HCT116 (cell line): ENCODE data around the gene OR52A1.

Source experiments
- CEBPB ChIP-seq: IDR thresholded peaks from 2 replicates; pipeline ENCODE4 v1.6.1; 2012; ENCODE audit warnings: low read depth
- EZH2 ChIP-seq: fragments of 200-600 bp; sonication (generic); IDR thresholded peaks from 2 replicates; pipeline ENCODE4 v1.6.1; 2017; ENCODE audit warnings: antibody characterized with exemption, mixed run types
- EZH2phosphoT487 ChIP-seq: fragments of 200-600 bp; IDR thresholded peaks from 2 replicates; pipeline ENCODE4 v1.6.1; 2018; ENCODE audit warnings: antibody characterized with exemption, borderline replicate concordance
- FOSL1 ChIP-seq: IDR thresholded peaks from 2 replicates; pipeline ENCODE4 v1.6.1; 2012; ENCODE audit warnings: low read depth
- JUND ChIP-seq: IDR thresholded peaks from 2 replicates; pipeline ENCODE4 v1.6.1; 2012
- POLR2AphosphoS5 ChIP-seq: IDR thresholded peaks from 2 replicates; pipeline ENCODE4 v1.6.1; 2011; ENCODE audit warnings: mild to moderate bottlenecking, low read depth, low read length, moderate library complexity
- RAD21 ChIP-seq: IDR thresholded peaks from 2 replicates; pipeline ENCODE4 v1.6.1; 2012; ENCODE audit warnings: low read depth, mild to moderate bottlenecking
- TF ChIP-seq, protein P1 (sequence below), 3 experiments: fragments of 200-600 bp in 1 of 3; sonication (generic) in 1 of 3; IDR thresholded peaks in 2 of 3; conservative IDR thresholded peaks in 1 of 3; 2 replicates each; pipeline ENCODE4 v1.5.1; 2012 to 2017; ENCODE audit warnings: low read depth in 2 of 3, low read length in 2 of 3, antibody characterized with exemption in 1 of 3, borderline replicate concordance in 1 of 3, control low read depth in 1 of 3, mild to moderate bottlenecking in 1 of 3, mixed read lengths in 1 of 3, mixed run types in 1 of 3, moderate library complexity in 1 of 3; ENCODE audit not compliant: insufficient read depth in 1 of 3
- TF ChIP-seq, protein P2 (sequence below): IDR thresholded peaks from 2 replicates; pipeline ENCODE4 v1.6.1; 2012; ENCODE audit warnings: low read depth

DNA sequence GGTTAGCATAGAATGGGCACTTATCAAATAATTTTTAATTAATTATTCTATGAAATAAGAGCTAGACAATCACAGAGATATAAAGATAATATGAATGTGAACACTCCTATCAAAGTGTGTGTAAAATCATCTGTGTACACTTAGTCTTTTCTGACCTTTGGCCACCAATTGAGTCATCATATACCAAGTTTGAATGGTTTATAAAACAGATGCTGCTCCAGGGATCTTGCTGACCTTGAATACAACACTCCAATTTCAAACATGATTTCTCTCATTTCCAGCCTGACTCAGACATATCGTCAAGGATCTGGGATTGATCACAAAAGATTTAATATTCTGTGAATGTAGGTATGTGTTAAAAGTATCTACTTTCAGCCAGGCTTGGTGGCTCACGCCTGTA is 48.8 kb upstream of the OR52A1 start:
- TF ChIP-seq, protein P1, sequence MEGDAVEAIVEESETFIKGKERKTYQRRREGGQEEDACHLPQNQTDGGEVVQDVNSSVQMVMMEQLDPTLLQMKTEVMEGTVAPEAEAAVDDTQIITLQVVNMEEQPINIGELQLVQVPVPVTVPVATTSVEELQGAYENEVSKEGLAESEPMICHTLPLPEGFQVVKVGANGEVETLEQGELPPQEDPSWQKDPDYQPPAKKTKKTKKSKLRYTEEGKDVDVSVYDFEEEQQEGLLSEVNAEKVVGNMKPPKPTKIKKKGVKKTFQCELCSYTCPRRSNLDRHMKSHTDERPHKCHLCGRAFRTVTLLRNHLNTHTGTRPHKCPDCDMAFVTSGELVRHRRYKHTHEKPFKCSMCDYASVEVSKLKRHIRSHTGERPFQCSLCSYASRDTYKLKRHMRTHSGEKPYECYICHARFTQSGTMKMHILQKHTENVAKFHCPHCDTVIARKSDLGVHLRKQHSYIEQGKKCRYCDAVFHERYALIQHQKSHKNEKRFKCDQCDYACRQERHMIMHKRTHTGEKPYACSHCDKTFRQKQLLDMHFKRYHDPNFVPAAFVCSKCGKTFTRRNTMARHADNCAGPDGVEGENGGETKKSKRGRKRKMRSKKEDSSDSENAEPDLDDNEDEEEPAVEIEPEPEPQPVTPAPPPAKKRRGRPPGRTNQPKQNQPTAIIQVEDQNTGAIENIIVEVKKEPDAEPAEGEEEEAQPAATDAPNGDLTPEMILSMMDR (IDR thresholded peaks at IDR 0.05 in 2 of 3, conservative IDR thresholded peaks at IDR 0.05 in 1 of 3; ENCODE audit: borderline replicate concordance in 1 of 3, insufficient read depth in 1 of 3, low read depth in 2 of 3, low read length in 2 of 3) = no peak
- TF ChIP-seq EZH2phosphoT487 = no peak
- no peak for TF ChIP-seq POLR2AphosphoS5
- TF ChIP-seq, protein P2, sequence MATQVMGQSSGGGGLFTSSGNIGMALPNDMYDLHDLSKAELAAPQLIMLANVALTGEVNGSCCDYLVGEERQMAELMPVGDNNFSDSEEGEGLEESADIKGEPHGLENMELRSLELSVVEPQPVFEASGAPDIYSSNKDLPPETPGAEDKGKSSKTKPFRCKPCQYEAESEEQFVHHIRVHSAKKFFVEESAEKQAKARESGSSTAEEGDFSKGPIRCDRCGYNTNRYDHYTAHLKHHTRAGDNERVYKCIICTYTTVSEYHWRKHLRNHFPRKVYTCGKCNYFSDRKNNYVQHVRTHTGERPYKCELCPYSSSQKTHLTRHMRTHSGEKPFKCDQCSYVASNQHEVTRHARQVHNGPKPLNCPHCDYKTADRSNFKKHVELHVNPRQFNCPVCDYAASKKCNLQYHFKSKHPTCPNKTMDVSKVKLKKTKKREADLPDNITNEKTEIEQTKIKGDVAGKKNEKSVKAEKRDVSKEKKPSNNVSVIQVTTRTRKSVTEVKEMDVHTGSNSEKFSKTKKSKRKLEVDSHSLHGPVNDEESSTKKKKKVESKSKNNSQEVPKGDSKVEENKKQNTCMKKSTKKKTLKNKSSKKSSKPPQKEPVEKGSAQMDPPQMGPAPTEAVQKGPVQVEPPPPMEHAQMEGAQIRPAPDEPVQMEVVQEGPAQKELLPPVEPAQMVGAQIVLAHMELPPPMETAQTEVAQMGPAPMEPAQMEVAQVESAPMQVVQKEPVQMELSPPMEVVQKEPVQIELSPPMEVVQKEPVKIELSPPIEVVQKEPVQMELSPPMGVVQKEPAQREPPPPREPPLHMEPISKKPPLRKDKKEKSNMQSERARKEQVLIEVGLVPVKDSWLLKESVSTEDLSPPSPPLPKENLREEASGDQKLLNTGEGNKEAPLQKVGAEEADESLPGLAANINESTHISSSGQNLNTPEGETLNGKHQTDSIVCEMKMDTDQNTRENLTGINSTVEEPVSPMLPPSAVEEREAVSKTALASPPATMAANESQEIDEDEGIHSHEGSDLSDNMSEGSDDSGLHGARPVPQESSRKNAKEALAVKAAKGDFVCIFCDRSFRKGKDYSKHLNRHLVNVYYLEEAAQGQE = no peak
- no peak for TF ChIP-seq FOSL1
- no peak for TF ChIP-seq CEBPB
- no peak for TF ChIP-seq RAD21
- TF ChIP-seq EZH2 = no peak
- no peak for TF ChIP-seq JUND
